ENCODE data around the gene SGSM2. TPM values are rescaled to one million over a fixed set of nuclear protein-coding genes. Genes with fewer than 3 reads are reported as not detected.

SGSM2 gene
- total RNA-seq, 4 donors from 2014 or later = 32.9 to 58.6 (median 47.4) TPM

GRCh38 chr17:2362881-2363280, 25.6 kb downstream of the SGSM2 start:
- Histone ChIP-seq H3K9me3 (no peaks in the 10 kb centered on the region), H3K4me3 (no peak overlapping the region), H3K4me1 (peaks cover 0 to 52% (median 9%) of the 10 kb centered on the region in 3 donors), H3K27me3 (no peaks in the 10 kb centered on the region), H3K27ac (no peak overlapping the region), H3K36me3 (peaks cover 0 to 77% of the 10 kb centered on the region in 2 donors)
- TF ChIP-seq POLR2A (IDR thresholded peaks at IDR 0.05) = no peak
- TF ChIP-seq CTCF (IDR thresholded peaks at IDR 0.05) = no peak
- WGBS, 2 donors (ENCODE audit: low coverage in 1 of 2) = no CpG with 5 or more reads among the region's 14 CpGs
- no peak for ATAC-seq

- peaks cover 0 to 81% of the 10 kb centered on the region in 2 donors for H3K36me3 ChIP-seq
- no peak for ATAC-seq
- H3K27ac ChIP-seq = peak overlapping the region in 2 of 4 donors; percentile 21 to 38
- peaks cover 0 to 55% (median 10%) of the 10 kb centered on the region in 3 donors for H3K4me1 ChIP-seq
- no peak overlapping the region for H3K4me3 ChIP-seq
- 93 to 100% methylated on average over 2 to 13 of the region's 21 CpGs for WGBS, 2 donors (ENCODE audit: low coverage in 1 of 2)
- TF ChIP-seq EP300 (IDR thresholded peaks at IDR 0.05) (no peak), POLR2AphosphoS5 (IDR thresholded peaks at IDR 0.05) (no peak)
- H3K27me3 ChIP-seq = no peaks in the 10 kb centered on the region
- H3K9me3 ChIP-seq = no peaks in the 10 kb centered on the region
Measured at GRCh38 chr17:2363318-2363717, 26.0 kb downstream of the SGSM2 start.

GRCh38 chr17:2363851-2364762, 26.8 kb downstream of the SGSM2 start:
- Histone ChIP-seq H3K27ac (peak overlapping the region in 2 of 4 donors; percentile 21 to 38), H3K27me3 (no peaks in the 10 kb centered on the region), H3K4me1 (peaks cover 0 to 55% (median 14%) of the 10 kb centered on the region in 3 donors), H3K9me3 (no peaks in the 10 kb centered on the region), H3K36me3 (peaks cover 0 to 83% of the 10 kb centered on the region in 2 donors), H3K4me3 (no peak overlapping the region)
- no CpG with 5 or more reads among the region's 26 CpGs for WGBS, 2 donors (ENCODE audit: low coverage in 1 of 2)
- peak; percentile 17 for ATAC-seq
- no peak for TF ChIP-seq POLR2AphosphoS5 (IDR thresholded peaks at IDR 0.05)
- TF ChIP-seq CTCF (IDR thresholded peaks at IDR 0.05) = no peak
- TF ChIP-seq POLR2A (IDR thresholded peaks at IDR 0.05) = no peak
- no peak for TF ChIP-seq EP300 (IDR thresholded peaks at IDR 0.05)

- peaks cover 0 to 55% (median 17%) of the 10 kb centered on the region in 3 donors for H3K4me1 ChIP-seq
- no peak overlapping the region for H3K4me3 ChIP-seq
- no peaks in the 10 kb centered on the region for H3K9me3 ChIP-seq
- TF ChIP-seq EP300 (IDR thresholded peaks at IDR 0.05) (no peak), CTCF (IDR thresholded peaks at IDR 0.05) (no peak), POLR2A (IDR thresholded peaks at IDR 0.05) (no peak)
- H3K27ac ChIP-seq = peak overlapping the region in 1 of 4 donors; percentile 23
- no peaks in the 10 kb centered on the region for H3K27me3 ChIP-seq
- ATAC-seq = no peak
- no CpG with 5 or more reads among the region's 12 CpGs for WGBS, 2 donors (ENCODE audit: low coverage in 1 of 2)
- H3K36me3 ChIP-seq = peaks cover 0 to 83% of the 10 kb centered on the region in 2 donors
Measured at GRCh38 chr17:2364763-2365116, 27.4 kb downstream of the SGSM2 start.

- whole genome bisulfite sequencing, 2 donors (ENCODE audit: low coverage in 1 of 2) = 100% methylated on average over 1 of the region's 20 CpGs; no CpG with 5 or more reads in 1 of the 2 donors
- TF ChIP-seq CTCF (IDR thresholded peaks at IDR 0.05) (no peak), EP300 (IDR thresholded peaks at IDR 0.05) (no peak), POLR2AphosphoS5 (IDR thresholded peaks at IDR 0.05) (no peak), POLR2A (IDR thresholded peaks at IDR 0.05) (no peak)
Measured at GRCh38 chr17:2365132-2365531, 27.8 kb downstream of the SGSM2 start.

More at GRCh38 chr17:2365132-2365531, 27.8 kb downstream of the SGSM2 start:
- Histone ChIP-seq H3K4me1 (peaks cover 0 to 56% (median 17%) of the 10 kb centered on the region in 3 donors), H3K36me3 (peaks cover 0 to 82% of the 10 kb centered on the region in 2 donors), H3K27me3 (no peaks in the 10 kb centered on the region), H3K4me3 (no peak overlapping the region), H3K9me3 (no peaks in the 10 kb centered on the region), H3K27ac (no peak overlapping the region)
- no peak for ATAC-seq

Measured in gastroesophageal sphincter (tissue), 4 donors.